UCSD-AML1 (cell line): ENCODE data around the gene TMED8.
"Not testable (repeated sequence)": the region's sequence is repeated elsewhere in the genome, so short reads cannot be mapped to it uniquely, and the experiment has no call there.

ENCODE experiments used
- DNase-seq: peaks from one replicate; lab custom pipeline; 2025; ENCODE audit not compliant: unreplicated experiment; lab: John Stamatoyannopoulos, UW

TMED8 gene, protein sequence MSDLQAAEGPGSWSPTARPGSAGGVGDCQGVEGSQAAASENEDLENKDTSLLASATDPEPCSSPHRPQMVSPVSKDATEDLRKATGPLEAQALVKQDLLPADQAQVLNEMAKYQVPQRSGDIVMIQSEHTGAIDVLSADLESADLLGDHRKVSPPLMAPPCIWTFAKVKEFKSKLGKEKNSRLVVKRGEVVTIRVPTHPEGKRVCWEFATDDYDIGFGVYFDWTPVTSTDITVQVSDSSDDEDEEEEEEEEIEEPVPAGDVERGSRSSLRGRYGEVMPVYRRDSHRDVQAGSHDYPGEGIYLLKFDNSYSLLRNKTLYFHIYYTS

DNA sequence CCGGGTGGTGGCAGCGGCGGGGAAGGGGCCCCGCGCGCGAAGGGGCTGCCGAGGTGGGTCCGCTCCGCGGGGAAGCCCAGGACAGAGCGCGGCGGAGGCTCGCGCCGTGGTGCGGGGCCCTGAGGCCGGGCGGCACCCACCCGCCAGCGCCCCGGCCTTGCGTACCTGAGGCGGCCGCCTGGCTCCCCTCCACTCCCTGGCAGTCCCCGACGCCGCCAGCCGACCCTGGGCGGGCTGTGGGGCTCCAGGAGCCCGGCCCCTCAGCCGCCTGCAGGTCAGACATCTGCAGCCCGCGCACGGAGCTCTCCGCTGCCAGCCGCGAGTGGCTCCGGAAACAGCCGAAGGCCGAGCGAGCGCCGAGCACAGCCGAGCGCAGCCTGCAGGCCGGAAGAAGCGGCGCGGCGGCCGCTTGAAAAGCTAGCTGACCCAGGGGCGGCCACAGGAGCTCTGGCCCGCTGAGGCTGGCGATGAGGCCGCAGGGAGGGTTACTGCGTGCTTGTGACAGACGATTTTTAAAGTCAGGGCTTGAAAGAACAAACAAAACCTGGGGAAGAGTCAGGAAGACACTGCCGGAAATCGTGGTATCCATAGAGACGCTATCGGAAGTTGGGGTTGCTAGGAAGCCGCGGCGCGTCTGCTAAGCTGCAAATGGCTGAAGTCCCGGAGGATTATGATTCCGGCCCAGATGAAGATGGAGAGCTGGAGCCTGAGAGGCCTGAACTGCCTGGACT lies at the start of gene TMED8, which contains the start of gene SAMD15:
TMED8 (minus strand) TSS at position 324 of the 731 bp plus-strand sequence; CDS start at position 283, 41 bp downstream.
SAMD15 (plus strand) TSS at position 609 of the 731 bp plus-strand sequence; CDS start at position 649, 40 bp downstream.
- DNase-seq: peak; percentile 84

DNA sequence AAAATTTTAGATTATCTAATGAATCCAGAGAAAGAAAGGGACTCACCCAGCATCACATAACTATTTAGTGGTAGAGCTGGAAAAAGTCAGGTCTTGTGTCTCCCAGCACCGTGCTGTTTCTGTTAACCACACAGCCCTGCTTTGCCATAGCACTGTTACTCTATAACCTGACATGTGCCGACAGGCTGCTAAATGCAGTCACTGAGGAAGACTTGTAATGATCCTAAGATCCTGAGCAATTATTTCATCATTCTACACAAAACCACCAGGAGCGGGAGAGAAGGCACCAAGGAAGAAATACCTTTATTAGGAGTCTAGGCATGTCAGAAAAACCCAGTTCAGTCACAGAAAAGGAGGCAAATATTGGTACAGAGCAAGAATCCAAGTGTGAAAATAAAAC lies 49.5 kb upstream of the TMED8 start:
- no peak for DNase-seq

DNA sequence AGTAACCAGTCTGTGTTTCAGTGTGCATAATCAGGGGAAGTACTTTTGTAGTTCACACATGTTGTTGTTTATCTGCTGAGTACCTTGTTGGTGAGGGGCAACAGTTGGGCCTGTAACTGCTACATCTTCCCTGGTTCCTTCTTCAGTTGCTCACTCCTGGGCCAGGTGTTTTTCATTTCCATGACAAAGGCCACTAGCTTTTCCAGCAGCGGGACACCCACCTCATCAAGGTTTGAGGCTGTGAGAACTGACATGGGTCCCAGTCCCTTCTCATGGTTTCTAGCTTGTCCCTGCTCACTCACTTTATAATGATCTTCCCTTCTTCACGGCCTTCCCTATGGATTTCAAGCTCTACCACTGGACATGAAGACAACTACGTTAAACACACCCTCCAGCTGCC lies 48.0 kb upstream of the TMED8 start:
- DNase-seq: no peak

DNA sequence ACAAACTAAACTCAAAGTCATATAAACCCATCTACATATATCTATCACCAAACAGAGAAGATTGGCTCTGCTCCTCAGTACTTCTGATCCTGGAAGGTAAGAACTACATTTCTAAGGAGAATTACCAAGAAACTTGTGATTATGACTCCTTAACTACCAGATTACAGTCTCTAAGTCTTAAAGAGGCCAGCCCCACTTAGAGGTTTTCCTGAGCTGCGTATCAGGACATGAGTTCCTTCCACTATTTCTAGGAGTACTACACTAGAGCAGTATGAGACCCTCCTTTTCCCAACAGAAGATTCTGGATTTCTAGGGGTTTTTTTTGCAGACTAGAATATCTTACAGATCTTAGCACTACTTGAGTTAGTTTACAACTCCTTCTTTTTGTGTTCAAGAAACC lies 46.5 kb upstream of the TMED8 start, which contains the start of gene NOXRED1:
NOXRED1 (minus strand) TSS at position 101 of the 400 bp plus-strand sequence. CDS start 634 bp downstream, outside the sequence.
- no peak for DNase-seq

DNA sequence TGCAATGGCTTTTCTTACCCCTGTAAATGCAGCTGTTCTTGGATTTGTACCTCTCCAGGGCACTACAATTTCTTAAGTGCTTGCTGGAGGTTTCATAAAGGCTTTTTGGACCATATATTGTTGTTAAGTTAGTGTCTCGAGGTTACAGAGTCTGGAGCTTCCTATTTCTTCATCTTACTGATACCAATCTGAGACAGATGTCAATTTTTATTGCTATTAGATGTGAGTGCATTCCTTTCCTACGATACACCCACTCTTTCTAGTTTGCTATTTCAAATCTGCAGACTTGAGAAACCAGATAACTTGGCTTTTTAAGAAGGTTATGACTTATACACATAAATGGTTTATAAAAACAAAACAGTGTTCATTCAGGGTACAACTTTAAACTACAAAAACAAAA lies 44.3 kb upstream of the TMED8 start:
- no peak for DNase-seq

DNA sequence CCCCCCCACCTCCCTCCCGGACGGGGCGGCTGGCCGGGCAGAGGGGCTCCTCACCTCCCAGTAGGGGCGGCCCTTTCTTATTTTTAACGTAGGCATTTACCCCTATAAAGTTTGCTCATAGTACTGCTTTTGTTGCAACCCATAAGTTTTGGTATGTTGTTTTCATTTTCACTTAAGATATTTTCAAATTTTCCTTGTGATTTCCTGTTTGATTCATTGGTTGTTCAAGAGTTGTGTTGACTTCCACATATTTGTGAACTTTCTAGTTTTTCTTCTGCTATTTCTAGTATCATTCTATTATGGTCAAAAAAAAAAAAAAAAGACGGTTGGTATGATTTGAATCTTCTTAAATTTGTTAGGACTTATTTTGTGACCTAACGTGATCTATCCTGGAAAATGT lies 39.9 kb upstream of the TMED8 start:
- DNase-seq: no peak

DNA sequence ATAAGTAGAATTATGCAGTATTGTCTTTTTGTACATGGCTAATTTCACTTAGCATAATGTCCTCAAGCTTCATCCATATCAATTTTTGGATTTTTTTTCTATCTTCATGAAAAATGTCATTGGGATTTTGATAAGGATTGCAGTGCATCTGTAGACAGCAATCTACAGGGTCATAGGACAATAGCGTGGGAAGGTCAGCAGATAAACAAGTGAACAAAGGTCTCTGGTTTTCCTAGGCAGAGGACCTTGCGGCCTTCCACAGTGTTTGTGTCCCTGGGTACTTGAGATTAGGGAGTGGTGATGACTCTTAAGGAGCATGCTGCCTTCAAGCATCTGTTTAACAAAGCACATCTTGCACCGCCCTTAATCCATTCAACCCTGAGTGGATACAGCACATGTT lies 39.2 kb upstream of the TMED8 start:
- DNase-seq: not testable (repeated sequence)

DNA sequence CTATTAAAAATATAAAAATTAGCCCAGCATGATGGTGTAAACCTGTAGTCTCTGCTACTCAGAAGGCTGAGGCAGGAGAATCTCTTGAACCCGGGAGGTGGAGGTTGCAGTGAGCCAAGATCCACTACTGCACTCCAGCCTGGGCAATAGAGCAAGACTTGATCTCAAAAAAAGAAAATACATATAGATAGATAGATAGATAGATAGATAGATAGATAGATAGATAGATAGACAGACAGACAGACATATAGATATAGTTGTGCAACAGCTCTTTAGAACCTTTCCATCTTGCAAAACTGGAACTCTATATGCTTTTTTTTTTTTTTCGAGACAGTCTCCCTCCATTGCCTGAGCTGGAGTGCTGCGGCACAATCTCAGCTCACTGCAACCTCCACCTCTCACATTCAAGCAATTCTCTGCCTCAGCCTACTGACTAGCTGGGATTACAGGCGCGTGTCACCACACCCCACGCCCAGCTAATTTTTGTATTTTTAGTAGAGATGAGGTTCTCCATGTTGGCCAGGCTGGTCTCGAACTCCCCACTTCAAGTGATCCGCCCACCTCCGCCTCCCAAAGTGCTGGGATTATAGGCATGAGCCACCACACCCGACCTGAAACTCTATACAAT lies 38.6 kb upstream of the TMED8 start:
- not testable (repeated sequence) for DNase-seq

DNA sequence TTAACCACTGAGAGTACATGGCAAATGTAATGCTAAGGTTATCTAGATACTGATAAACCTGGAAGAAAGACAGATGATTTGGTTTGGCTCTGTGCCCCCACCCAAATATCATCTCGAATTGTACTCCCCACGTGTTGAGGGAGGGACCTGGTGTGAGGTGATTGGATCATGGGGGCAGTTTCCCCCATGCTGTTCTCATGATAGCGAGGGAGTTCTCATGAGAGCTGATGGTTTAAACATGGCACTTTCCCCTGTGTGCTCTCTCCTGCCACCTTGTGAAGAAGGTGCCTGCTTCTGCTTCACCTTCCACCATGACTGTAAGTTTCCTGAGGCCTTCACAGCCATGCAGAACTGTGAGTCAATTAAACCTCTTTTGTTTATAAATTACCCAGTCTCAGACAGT lies 32.2 kb upstream of the TMED8 start:
- DNase-seq: peak; percentile 17

DNA sequence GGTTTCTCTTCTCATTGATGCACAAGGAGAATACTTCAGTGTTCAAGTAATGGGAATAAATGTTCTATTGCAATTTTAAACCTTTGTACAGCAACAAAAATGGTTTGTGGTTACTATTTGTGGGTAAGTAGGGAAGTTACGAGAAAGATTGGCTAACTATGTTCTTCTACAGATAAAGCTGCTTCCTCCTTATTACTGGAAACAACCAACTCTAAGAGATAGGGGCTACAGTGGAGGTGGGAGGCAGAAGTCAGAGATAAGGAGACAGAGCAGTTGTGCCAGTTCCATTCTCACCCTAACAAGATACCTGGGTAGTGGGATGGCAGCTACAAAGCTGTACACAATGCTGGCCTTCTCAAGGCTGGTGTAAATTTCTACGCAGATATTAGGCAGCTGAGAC lies 30.3 kb upstream of the TMED8 start:
- DNase-seq: peak; percentile 30

DNA sequence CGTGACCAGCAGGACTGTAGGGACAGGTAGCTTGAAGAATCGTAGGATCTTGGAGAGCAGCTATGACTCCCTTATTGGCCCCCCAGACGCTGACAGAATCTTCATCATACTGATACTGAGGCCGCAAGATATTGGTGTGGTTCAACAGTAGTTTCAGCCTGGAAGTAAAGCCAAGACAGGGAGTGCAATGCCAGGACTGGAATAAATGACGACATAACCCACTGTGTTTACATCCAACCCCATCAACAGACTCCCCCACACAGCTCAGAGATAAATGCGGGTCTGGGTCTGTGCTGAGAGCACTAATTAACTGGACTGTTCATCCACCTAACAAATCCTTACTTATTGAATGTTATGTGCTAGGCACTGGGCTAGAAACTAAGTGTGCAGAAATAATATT lies 29.8 kb upstream of the TMED8 start:
- DNase-seq: peak; percentile 25

DNA sequence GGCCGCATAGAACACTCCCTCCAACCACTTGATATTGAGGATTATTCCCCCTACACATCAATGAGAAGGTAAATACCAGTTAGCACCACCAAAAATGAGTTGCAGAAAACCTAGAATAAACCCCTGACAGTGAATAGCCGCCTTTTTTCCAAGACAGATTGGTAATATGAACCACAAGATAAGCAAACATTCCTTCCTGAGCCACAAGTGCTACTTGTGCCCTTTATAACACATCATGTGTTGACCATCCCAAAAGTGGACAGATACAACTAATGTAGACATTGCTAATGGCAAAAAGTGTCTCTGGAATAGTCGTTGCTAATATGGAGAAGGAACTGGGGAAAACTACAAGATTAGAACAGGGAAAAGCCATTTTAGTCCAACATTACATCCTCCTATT lies 29.2 kb upstream of the TMED8 start:
- no peak for DNase-seq

DNA sequence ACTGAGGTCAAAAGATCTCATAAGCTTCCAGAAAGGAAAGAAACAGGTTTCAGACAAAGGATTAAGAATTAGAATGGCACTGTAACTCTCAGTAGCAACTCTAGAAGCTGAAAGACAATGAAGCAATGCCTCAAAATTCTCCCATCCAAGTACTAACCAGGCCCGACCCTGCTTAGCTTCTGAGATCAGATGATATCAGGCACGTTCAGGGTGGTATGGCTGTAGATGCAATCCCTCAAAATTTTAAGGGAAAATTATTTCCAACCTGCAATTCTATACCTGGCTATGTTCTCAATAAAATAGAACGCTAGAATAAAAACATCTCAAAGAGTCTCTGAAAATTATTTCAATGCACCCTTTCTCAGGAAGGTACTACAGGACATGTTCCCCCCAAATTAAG lies 26.9 kb upstream of the TMED8 start:
- no peak for DNase-seq

DNA sequence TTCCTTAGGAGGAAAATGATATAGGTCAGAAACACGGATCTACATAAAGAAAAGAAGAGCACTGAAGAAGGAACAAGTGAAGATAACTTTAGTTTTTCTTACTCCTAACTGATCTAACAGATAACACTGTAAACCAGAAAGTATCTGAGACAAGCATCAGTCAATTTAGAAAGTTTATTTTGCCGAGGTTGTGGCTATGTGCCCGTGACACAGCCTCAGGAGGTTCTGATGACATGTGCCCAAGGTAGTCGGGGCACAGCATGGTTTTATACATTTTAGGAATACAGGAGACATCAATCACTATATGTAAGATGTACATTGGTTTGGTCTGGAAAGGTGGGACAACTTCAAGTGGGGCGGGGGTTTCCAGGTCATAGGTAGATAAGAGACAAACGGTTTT lies 23.3 kb upstream of the TMED8 start:
- DNase-seq: no peak

DNA sequence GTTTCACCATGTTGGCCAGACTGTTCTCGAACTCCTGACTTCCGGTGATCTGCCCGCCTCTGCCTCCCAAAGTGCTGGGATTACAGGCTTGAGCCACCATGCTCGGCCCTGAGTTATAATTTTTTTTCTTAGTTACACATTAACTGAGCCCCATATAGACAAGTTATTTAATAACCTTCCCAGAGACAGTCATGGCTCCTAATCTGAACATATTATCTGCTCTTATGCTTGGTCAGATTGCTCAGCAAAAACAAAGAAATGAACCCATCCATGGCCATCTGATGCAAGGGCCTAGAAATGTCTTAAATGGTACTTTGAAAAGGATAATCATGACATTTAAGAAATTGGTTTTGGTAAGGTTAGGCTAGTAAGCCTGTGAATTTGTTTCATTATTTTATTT lies 13.3 kb upstream of the TMED8 start:
- DNase-seq: no peak

DNA sequence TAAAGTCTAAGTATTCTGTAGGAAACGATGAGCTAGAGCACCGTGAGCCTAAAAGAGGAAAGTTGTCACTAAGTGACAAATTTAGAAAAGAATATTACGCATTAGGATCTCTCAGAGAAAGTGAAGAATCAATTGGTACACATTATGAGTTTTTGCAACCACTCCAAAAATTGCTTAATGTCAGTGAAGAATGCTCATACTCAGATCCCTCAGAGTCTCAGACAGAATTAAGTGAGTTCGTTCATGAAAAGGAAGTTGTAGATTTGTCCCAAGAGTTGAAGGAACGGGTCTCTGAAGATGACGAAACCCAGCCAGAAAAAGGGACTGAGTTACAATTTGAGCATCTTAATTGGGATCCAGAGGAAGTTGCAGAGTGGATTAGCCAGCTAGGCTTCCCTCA lies 1.8 kb upstream of the TMED8 start:
- no peak for DNase-seq

DNA sequence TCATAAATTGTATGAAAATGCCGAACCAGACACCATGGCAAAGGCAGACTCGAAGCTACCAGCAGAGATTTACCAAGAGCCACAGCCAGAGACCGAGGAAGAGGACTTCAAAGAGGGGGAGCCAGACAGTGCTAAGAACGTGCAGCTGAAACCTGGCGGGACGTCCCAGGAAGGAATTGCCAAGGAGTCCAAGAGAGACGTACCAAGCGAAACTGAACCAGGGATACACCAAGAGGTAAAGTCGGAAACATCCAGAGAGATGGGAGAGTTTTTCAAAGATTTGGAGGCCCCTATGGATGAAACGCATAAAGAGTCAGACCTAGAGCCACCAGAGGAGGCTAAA lies 579 bp upstream of the TMED8 start:
- DNase-seq: no peak

DNA sequence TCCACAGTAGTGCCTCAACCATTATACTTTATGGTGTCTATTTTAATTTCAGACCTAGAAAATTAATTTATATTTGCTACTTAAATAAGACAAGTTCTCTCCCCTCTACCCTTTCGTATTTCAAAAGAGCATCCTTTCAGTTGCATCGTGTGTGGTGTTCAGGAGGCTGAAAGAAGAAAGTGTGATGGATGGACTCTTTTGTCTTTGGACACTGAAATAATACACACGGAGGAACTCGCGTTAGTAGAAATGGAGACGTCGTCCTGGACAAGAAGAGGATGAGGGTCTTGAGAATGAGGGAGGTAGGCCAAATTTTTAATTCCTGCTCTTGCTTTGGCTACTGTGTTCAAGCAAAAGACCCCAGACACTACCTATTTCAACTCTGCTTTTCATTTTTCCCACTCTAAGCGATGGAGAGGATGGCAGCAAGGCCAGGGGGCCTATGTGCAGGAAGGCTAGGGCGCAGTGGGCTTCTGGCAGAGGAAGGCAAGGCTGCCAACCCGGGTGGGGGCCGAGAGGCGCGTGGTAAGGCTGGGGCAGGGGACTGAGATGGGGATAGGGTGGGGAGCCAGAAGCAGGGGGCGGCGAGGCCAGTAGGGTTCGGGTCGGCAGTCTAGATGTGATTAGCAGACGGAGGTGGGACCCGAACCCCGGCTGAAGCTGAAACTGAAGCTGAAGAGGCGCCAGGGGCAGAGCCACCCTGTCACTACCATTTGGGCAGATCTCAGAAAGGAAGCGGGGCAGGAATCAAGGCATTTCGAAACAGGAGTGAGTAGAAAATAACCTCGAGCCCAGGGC lies 722 bp downstream of the TMED8 start:
- no peak for DNase-seq

DNA sequence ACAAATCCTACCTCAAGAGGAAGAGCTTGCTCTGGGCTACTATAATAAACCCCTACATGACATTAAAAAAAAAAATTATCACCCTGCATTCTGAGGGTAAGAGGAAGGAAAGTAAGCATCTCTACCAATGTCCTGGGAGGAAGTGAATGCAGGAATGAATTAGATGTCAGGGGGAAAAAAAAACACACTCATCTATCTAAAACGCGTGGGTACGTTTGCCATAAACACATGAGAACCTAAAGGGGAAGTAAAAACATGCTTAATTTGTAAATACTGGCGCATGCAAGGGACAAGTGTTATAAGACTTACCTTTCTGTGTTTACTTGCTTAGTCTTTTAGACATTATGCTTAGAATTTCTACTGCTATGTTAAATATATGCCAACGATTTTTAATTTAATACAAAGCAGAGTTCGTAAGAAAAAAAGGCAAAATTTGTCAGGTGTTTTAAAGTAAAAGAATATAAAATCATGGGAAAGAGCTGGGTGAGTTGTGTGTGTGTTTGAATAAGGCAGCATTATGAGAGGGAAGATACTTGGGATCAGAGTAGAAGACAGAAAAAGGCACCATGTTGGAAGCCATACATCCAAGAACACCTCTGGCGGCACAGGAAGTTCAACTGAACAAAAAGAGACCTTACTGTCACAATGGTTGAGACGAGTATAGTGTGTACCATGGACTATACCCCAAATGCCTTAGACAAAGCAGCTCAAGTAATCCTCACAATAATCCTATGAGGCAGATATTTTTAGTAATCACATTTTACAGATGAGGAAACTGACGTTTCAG lies 1.5 kb downstream of the TMED8 start:
- DNase-seq: no peak

DNA sequence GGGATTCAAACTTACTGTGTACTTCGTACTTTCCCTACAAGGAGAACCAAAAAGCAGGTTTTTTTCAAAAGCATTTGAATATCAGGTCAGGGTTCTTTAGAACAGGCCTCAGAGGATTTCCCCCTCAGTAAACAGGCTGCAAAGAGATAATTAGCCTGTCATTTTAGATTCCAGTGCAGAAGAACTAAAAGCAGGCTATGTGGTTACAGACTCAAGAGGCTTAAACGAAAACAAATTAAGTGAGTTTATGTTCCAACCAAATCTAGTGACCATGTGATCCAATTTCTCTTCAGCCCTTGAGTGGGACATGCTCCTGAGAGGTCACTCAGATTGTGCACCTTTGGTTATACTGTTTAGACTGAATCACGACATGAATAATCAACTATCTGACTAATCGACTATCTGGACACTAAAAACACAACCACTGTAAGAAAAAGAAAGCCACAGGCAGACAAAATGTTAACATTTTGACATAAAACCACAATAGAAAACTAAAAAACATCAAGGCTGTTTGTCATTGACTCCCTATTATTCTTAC lies 4.5 kb downstream of the TMED8 start:
- DNase-seq: no peak
